ENCODE results near the gene POU2AF1.
"Not testable (repeated sequence)": the region's sequence is repeated elsewhere in the genome, so short reads cannot be mapped to it uniquely, and the experiment has no call there.

DNA sequence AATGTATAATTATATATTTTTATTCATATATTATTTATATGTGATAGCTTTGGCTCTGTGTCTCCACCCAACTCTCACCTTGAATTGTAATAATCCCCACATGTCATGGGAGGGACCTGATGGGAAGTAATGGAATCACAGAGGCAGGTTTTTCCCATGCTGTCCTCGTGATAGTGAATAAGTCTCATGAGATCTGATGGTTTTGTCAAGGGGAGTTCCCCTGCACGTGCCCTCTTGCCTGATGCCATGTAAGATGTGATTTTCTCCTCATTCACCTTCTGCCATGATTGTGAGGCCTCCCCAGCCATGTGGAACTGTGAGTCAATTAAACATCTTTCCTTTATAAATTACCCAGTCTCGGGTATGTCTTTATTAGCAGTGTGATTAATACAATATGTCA, 22.9 kb upstream of the POU2AF1 start:
- TF ChIP-seq, protein P1, sequence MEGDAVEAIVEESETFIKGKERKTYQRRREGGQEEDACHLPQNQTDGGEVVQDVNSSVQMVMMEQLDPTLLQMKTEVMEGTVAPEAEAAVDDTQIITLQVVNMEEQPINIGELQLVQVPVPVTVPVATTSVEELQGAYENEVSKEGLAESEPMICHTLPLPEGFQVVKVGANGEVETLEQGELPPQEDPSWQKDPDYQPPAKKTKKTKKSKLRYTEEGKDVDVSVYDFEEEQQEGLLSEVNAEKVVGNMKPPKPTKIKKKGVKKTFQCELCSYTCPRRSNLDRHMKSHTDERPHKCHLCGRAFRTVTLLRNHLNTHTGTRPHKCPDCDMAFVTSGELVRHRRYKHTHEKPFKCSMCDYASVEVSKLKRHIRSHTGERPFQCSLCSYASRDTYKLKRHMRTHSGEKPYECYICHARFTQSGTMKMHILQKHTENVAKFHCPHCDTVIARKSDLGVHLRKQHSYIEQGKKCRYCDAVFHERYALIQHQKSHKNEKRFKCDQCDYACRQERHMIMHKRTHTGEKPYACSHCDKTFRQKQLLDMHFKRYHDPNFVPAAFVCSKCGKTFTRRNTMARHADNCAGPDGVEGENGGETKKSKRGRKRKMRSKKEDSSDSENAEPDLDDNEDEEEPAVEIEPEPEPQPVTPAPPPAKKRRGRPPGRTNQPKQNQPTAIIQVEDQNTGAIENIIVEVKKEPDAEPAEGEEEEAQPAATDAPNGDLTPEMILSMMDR (IDR thresholded peaks at IDR 0.05): not testable (repeated sequence)
- not testable (repeated sequence) for TF ChIP-seq POLR2A (IDR thresholded peaks at IDR 0.05)

All from tibial nerve (tissue), 3 donors.